Measurements from ENCODE around the gene KDM4B. TPM values are rescaled to one million over a fixed set of nuclear protein-coding genes. Genes with fewer than 3 reads are reported as not detected.
"Not testable (repeated sequence)": the region's sequence is repeated elsewhere in the genome, so short reads cannot be mapped to it uniquely, and the experiment has no call there.

KDM4B gene
- total and polyA plus RNA-seq, 5 experiments from 2014 or later = 14.3 to 50.1 (median 18.7) TPM

DNA sequence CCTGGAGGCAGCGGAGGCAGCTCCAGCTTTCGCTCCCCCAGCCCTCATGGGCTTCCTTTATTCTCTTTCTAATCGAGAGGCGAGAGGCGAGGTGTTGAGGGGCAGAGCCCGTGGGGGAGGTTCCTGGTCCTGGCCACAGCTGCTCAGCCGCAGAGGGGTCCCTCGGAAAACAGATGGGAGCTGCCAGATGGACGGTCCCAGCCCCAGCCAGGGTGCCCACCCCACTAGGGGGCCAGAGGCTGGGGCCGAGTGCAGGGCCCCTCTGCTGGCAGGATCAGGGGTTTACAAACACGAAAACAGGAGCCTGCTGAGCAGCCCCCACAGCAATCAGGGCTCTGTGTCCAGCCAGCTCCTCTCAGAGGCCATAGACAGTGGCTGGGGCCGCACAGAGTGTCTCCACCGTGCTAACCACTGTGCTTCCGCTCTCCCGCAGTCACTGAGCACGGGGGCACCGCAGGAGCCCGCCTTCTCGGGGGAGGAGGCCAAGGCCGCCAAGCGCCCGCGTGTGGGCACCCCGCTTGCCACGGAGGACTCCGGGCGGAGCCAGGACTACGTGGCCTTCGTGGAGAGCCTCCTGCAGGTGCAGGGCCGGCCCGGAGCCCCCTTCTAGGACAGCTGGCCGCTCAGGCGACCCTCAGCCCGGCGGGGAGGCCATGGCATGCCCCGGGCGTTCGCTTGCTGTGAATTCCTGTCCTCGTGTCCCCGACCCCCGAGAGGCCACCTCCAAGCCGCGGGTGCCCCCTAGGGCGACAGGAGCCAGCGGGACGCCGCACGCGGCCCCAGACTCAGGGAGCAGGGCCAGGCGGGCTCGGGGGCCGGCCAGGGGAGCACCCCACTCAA lies 182.2 kb downstream of the KDM4B start:
- POLR2A ChIA-PET = interaction anchor here (1.3 kb wide), 1 partner anchor 11 kb away, joined by 3 read pairs; no protein-coding TSS in a partner anchor
- no peak overlapping the region for H3K4me3 Mint-ChIP-seq
- H3K27ac Mint-ChIP-seq = no peak overlapping the region
- ATAC-seq (no peak), DNase-seq (peak in 1 of 10 donors; percentile 46)
- H3K9me3 Mint-ChIP-seq = peaks cover 0 to under 1% (median 0%) of the 10 kb centered on the region in 9 donors
- H3K4me1 Mint-ChIP-seq = peaks cover 0 to 6% (median 2%) of the 10 kb centered on the region in 4 donors
- no peaks in the 10 kb centered on the region for H3K27me3 Mint-ChIP-seq
- peaks cover 0 to 36% (median 7%) of the 10 kb centered on the region in 3 donors for H3K36me3 Mint-ChIP-seq

DNA sequence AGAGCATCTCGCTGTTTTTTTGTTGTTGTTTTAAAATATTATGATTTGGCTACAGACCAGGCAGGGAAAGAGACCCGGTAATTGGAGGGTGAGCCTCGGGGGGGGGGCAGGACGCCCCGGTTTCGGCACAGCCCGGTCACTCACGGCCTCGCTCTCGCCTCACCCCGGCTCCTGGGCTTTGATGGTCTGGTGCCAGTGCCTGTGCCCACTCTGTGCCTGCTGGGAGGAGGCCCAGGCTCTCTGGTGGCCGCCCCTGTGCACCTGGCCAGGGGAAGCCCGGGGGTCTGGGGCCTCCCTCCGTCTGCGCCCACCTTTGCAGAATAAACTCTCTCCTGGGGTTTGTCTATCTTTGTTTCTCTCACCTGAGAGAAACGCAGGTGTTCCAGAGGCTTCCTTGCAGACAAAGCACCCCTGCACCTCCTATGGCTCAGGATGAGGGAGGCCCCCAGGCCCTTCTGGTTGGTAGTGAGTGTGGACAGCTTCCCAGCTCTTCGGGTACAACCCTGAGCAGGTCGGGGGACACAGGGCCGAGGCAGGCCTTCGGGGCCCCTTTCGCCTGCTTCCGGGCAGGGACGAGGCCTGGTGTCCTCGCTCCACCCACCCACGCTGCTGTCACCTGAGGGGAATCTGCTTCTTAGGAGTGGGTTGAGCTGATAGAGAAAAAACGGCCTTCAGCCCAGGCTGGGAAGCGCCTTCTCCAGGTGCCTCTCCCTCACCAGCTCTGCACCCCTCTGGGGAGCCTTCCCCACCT lies 183.3 kb downstream of the KDM4B start:
- H3K27ac Mint-ChIP-seq = no peak overlapping the region
- peaks cover 0 to 5% (median 0%) of the 10 kb centered on the region in 9 donors for H3K9me3 Mint-ChIP-seq
- peaks cover 0 to 28% (median 4%) of the 10 kb centered on the region in 3 donors for H3K36me3 Mint-ChIP-seq
- H3K4me1 Mint-ChIP-seq = peaks cover 0 to 3% (median 2%) of the 10 kb centered on the region in 4 donors
- H3K4me3 Mint-ChIP-seq = no peak overlapping the region
- DNase-seq = peak in 1 of 10 donors; percentile 42
- ATAC-seq = no peak
- POLR2A ChIA-PET = interaction anchor here (1.3 kb wide), 1 partner anchor 12 kb away, joined by 3 read pairs; no protein-coding TSS in a partner anchor
- H3K27me3 Mint-ChIP-seq = no peaks in the 10 kb centered on the region

- no peak overlapping the region for H3K4me3 Mint-ChIP-seq
- H3K4me1 Mint-ChIP-seq = peaks cover 0 to 3% (median 1%) of the 10 kb centered on the region in 4 donors
- H3K9me3 Mint-ChIP-seq = peaks cover 0 to 12% (median 0%) of the 10 kb centered on the region in 9 donors
- peaks cover 0 to 21% (median 6%) of the 10 kb centered on the region in 3 donors for H3K36me3 Mint-ChIP-seq
- no peak overlapping the region for H3K27ac Mint-ChIP-seq
- H3K27me3 Mint-ChIP-seq = no peaks in the 10 kb centered on the region
- DNase-seq = no peak
- ATAC-seq = no peak
- POLR2A ChIA-PET = no interaction called here
These were observed 184.0 kb downstream of the KDM4B start for GRCh38 chr19:5152767-5153532.

DNA sequence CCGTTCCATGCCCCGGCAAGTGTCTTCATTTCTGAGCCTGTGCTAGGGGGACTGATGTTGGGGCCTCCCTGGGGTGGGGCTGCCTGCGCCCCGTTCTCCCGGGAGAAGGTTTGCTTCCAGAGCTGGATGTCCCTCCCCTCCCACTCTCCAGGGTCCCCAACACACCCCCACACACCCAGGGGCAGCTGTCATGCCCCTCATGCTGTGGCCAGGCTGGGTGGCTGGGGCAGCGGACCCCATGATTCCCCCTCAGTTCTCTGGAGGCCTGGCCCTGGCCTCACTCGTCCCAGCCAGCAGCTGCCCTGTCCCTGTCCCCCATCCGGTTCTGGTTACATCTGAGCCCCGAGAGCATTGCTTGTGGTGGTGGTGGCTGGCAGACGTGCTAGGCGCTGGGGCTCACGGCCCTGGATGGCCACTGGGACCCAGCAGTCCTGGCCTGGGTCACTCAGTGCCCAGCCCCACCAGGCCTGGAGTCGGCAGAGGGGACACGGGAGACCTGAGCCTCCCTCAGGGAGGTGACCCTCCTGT lies 184.8 kb downstream of the KDM4B start:
- Mint-ChIP-seq H3K36me3 (peaks cover 0 to 16% (median 9%) of the 10 kb centered on the region in 3 donors), H3K9me3 (peaks cover 0 to 17% (median 4%) of the 10 kb centered on the region in 9 donors), H3K4me1 (peaks cover 0 to 3% (median 1%) of the 10 kb centered on the region in 4 donors), H3K4me3 (no peak overlapping the region), H3K27ac (peak overlapping the region in 2 of 10 donors; percentile 55 to 64), H3K27me3 (no peaks in the 10 kb centered on the region)
- DNase-seq (no peak), ATAC-seq (peak; percentile 9 to 25)
- POLR2A ChIA-PET = no interaction called here

GRCh38 chr19:5154129-5154798 lies 185.4 kb downstream of the KDM4B start:
- Mint-ChIP-seq H3K4me1 (peaks cover 0 to 3% (median 1%) of the 10 kb centered on the region in 4 donors), H3K36me3 (peaks cover 0 to 10% (median 10%) of the 10 kb centered on the region in 3 donors), H3K27me3 (no peaks in the 10 kb centered on the region), H3K27ac (peak overlapping the region in 2 of 10 donors; percentile 55 to 64), H3K9me3 (peaks cover 0 to 19% (median 4%) of the 10 kb centered on the region in 9 donors), H3K4me3 (no peak overlapping the region)
- peak in 6 of 10 donors; percentile 35 to 54 (median 44) for DNase-seq
- POLR2A ChIA-PET = no interaction called here
- peak; percentile 65 to 71 for ATAC-seq

- no peak overlapping the region for H3K27ac Mint-ChIP-seq
- DNase-seq = no peak
- no peaks in the 10 kb centered on the region for H3K27me3 Mint-ChIP-seq
- POLR2A ChIA-PET = no interaction called here
- peaks cover 0 to 3% (median 1%) of the 10 kb centered on the region in 4 donors for H3K4me1 Mint-ChIP-seq
- H3K9me3 Mint-ChIP-seq = peaks cover 0 to 23% (median 4%) of the 10 kb centered on the region in 9 donors
- ATAC-seq = no peak
- no peak overlapping the region for H3K4me3 Mint-ChIP-seq
- peaks cover 0 to 10% (median 8%) of the 10 kb centered on the region in 3 donors for H3K36me3 Mint-ChIP-seq
These were observed 186.0 kb downstream of the KDM4B start for GRCh38 chr19:5154799-5155426.

DNA sequence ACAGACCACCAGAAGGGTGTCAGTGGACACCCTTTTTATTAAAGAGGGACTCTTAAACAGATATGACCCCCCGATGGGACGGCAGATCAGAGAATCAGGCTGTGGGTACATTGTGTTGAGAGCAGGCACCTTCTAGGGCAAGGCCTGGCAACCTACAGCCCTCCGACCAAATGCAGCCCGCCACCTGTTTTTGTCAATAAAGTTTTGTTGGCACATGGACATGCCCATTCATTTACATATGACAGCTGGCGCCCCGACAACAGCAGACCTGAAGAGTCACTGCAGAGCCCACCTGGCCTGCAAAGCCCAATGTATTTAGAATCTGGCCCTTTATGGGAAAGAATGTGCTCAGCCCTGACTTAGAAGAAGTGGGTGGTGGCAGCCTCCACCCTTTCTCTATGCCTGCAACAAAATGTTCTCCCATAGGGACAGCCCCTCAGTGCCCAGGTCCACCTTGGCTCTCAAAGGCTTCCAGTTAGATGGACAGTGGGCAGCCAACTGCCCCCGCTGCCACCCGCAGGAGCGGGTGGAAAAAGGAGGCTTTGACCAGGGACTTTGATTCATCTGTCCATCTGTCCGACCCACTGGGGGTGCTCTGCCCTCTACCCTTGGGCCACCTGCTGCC lies 186.8 kb downstream of the KDM4B start:
- H3K27me3 Mint-ChIP-seq = no peaks in the 10 kb centered on the region
- no peak overlapping the region for H3K27ac Mint-ChIP-seq
- peaks cover 0 to 10% (median 8%) of the 10 kb centered on the region in 3 donors for H3K36me3 Mint-ChIP-seq
- POLR2A ChIA-PET = no interaction called here
- peaks cover 0 to 5% (median 2%) of the 10 kb centered on the region in 4 donors for H3K4me1 Mint-ChIP-seq
- peaks cover 0 to 23% (median 4%) of the 10 kb centered on the region in 9 donors for H3K9me3 Mint-ChIP-seq
- ATAC-seq (no peak), DNase-seq (no peak)
- H3K4me3 Mint-ChIP-seq = no peak overlapping the region

DNA sequence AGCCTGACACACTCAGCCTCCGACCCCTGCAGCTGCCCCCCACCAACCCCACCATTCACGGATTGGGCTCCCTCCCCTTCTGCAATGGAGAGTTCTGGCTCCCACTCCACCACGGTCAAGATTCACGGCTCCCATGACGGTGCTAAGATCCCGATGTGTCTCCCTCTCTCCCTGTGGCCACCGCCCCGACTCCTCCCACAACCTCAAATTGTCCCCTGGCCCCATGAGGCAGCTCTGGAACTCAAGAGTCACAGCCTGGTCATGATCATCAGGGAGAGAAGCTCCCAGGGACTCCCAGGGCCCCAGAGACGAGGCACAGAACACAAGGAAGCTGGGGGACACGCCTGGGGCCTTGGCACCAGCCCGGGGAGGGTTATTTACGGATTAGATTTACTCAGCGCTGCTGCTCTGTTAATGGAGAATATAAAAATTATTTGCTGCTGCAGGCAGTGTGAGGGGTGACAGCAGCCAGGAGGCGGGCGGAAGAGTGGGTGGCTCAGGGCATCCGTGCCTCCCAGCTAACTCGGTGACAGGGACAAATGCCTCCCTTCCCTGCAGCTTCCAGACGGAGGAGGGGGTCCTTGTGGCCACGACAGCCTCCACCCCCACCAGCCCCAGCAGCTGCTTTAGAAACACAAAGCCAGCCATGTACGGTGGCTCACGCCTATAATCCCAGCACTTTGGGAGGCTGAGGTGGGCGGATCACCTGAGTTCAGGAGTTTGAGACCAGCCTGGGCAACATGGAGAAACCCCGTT lies 187.5 kb downstream of the KDM4B start:
- H3K27ac Mint-ChIP-seq = peak overlapping the region in 1 of 10 donors; percentile 25
- peaks cover 0 to 10% (median 8%) of the 10 kb centered on the region in 3 donors for H3K36me3 Mint-ChIP-seq
- peaks cover 0 to 23% (median 4%) of the 10 kb centered on the region in 9 donors for H3K9me3 Mint-ChIP-seq
- POLR2A ChIA-PET = no interaction called here
- H3K27me3 Mint-ChIP-seq = no peaks in the 10 kb centered on the region
- DNase-seq = no peak
- H3K4me3 Mint-ChIP-seq = no peak overlapping the region
- peaks cover 0 to 5% (median 2%) of the 10 kb centered on the region in 4 donors for H3K4me1 Mint-ChIP-seq
- ATAC-seq = no peak

- Mint-ChIP-seq H3K27me3 (no peaks in the 10 kb centered on the region), H3K27ac (no peak overlapping the region), H3K9me3 (peaks cover 0 to 23% (median 4%) of the 10 kb centered on the region in 9 donors), H3K36me3 (peaks cover 0 to 10% (median 5%) of the 10 kb centered on the region in 3 donors), H3K4me1 (peaks cover 0 to 5% (median 2%) of the 10 kb centered on the region in 4 donors), H3K4me3 (no peak overlapping the region)
- no peak for DNase-seq
- no peak for ATAC-seq
- POLR2A ChIA-PET = no interaction called here
These were observed 188.3 kb downstream of the KDM4B start for GRCh38 chr19:5157186-5157585.

GRCh38 chr19:5158549-5159134 lies 189.7 kb downstream of the KDM4B start:
- ATAC-seq, H3K4me1 Mint-ChIP-seq, H3K27ac Mint-ChIP-seq, DNase-seq, H3K27me3 Mint-ChIP-seq, H3K4me3 Mint-ChIP-seq: not testable (repeated sequence)
- Mint-ChIP-seq H3K9me3 (peaks cover 0 to 23% (median 4%) of the 10 kb centered on the region in 9 donors), H3K36me3 (peaks cover 0 to 13% (median 0%) of the 10 kb centered on the region in 3 donors)
- POLR2A ChIA-PET = interaction anchor here (0.6 kb wide), 2 partner anchors 40 to 84 kb away, joined by 3 to 4 read pairs; no protein-coding TSS in a partner anchor

Data from naive thymus-derived CD8-positive, alpha-beta T cell (primary cell).